Spinal cord (tissue), 10 donors: ENCODE data around the gene PARD3. TPM values are rescaled to one million over a fixed set of nuclear protein-coding genes. Genes with fewer than 3 reads are reported as not detected.

Source experiments
- DNase-seq, 6 donors: peaks; one replicate each; pipeline versions ENCODE4 v3.0.0 to v3.0.0-alpha.2; 2013 to 2015; ENCODE audit warnings: low spot score in 6 of 6, low read depth in 4 of 6
- H3K27ac ChIP-seq: one replicate; pipeline ENCODE4 v1.5.1; 2013; ENCODE audit warnings: low read depth, low read length, control low read depth
- H3K27me3 ChIP-seq: one replicate; pipeline ENCODE4 v1.6.1; 2013; ENCODE audit warnings: low read length; ENCODE audit not compliant: control insufficient read depth, insufficient read depth
- H3K36me3 ChIP-seq: one replicate; pipeline ENCODE4 v1.6.1; 2013; ENCODE audit warnings: low read length; ENCODE audit not compliant: control insufficient read depth, insufficient read depth
- H3K4me1 ChIP-seq: one replicate; pipeline ENCODE4 v1.6.1; 2013; ENCODE audit warnings: low read length; ENCODE audit not compliant: control insufficient read depth, insufficient read depth
- H3K4me3 ChIP-seq: one replicate; pipeline ENCODE4 v1.5.1; 2013; ENCODE audit warnings: low read depth, low read length, control low read depth
- H3K9me3 ChIP-seq: one replicate; pipeline ENCODE4 v1.6.1; 2013; ENCODE audit warnings: low read length; ENCODE audit not compliant: control insufficient read depth, insufficient read depth
- WGBS: methylation state at CpG from one replicate; pipeline ENCODE4 v1.1.5; 2013; ENCODE audit warnings: missing lambda C conversion rate; ENCODE audit not compliant: insufficient coverage; 5-methylcytosine and 5-hydroxymethylcytosine counted together
- polyA plus RNA-seq, 2 donors: library from polyadenylated mRNA; unstranded; fragments of 120-200 nt; gene quantifications; one replicate each; pipeline ENCODE4 v1.2.1, GENCODE V29; 2013; ENCODE audit not compliant: insufficient read length in 2 of 2
- total RNA-seq, 2 donors: library from RNA; depleted of rRNA in 1 of 2; stranded (reverse); fragments of 120-200 nt in 1 of 2; fragments of >200 nt in 1 of 2; gene quantifications; one replicate each; pipeline versions ENCODE4 v1.2.3 to v1.2.4, GENCODE V29; 2013 to 2014
- donor health status: healthy.

Gene PARD3
- total and polyA plus RNA-seq, 4 donors: 29.5 to 94.3 (median 47.1) TPM

GRCh38 chr10:34297541-34298345, 517.4 kb downstream of the PARD3 start:
- WGBS: 33% methylated on average over 3 of the region's 6 CpGs
- no peak overlapping the region for H3K27ac ChIP-seq

GRCh38 chr10:34295142-34295548, 520.0 kb downstream of the PARD3 start:
- DNase-seq: peak in 1 of 6 donors; percentile 13
- Histone ChIP-seq H3K4me3 (no peak overlapping the region), H3K27ac (no peak overlapping the region), H3K4me1 (no peaks in the 10 kb centered on the region), H3K36me3 (no peaks in the 10 kb centered on the region), H3K9me3 (no peaks in the 10 kb centered on the region), H3K27me3 (no peaks in the 10 kb centered on the region)
- WGBS: 74% methylated on average over 4 of the region's 6 CpGs

More at GRCh38 chr10:34297541-34298345, 517.4 kb downstream of the PARD3 start:
- Histone ChIP-seq H3K9me3 (no peaks in the 10 kb centered on the region), H3K27me3 (no peaks in the 10 kb centered on the region), H3K4me3 (no peak overlapping the region), H3K4me1 (no peaks in the 10 kb centered on the region), H3K36me3 (no peaks in the 10 kb centered on the region)
- peak in 1 of 6 donors; percentile 43 for DNase-seq

GRCh38 chr10:34294137-34294536, 521.0 kb downstream of the PARD3 start:
- no peaks in the 10 kb centered on the region for H3K9me3 ChIP-seq
- H3K4me3 ChIP-seq: no peak overlapping the region
- H3K27ac ChIP-seq: no peak overlapping the region
- no CpG with 5 or more reads among the region's 5 CpGs for WGBS
- no peak for DNase-seq
- H3K27me3 ChIP-seq: no peaks in the 10 kb centered on the region
- no peaks in the 10 kb centered on the region for H3K36me3 ChIP-seq
- no peaks in the 10 kb centered on the region for H3K4me1 ChIP-seq

- Histone ChIP-seq H3K4me1 (no peaks in the 10 kb centered on the region), H3K9me3 (no peaks in the 10 kb centered on the region), H3K27ac (no peak overlapping the region), H3K4me3 (no peak overlapping the region), H3K36me3 (no peaks in the 10 kb centered on the region), H3K27me3 (no peaks in the 10 kb centered on the region)
- WGBS: no CpG with 5 or more reads among the region's 2 CpGs
- DNase-seq: no peak
Observed at GRCh38 chr10:34292675-34293074, 522.4 kb downstream of the PARD3 start.

GRCh38 chr10:34292194-34292565, 522.9 kb downstream of the PARD3 start:
- Histone ChIP-seq H3K27ac (no peak overlapping the region), H3K4me3 (no peak overlapping the region), H3K4me1 (no peaks in the 10 kb centered on the region), H3K36me3 (no peaks in the 10 kb centered on the region), H3K9me3 (no peaks in the 10 kb centered on the region), H3K27me3 (no peaks in the 10 kb centered on the region)
- DNase-seq: no peak
- WGBS: 86% methylated on average over 3 of the region's 4 CpGs

- no peak overlapping the region for H3K27ac ChIP-seq
- no peaks in the 10 kb centered on the region for H3K9me3 ChIP-seq
- H3K4me1 ChIP-seq: no peaks in the 10 kb centered on the region
- peak in 1 of 6 donors; percentile 65 for DNase-seq
- no peak overlapping the region for H3K4me3 ChIP-seq
- H3K36me3 ChIP-seq: no peaks in the 10 kb centered on the region
- no peaks in the 10 kb centered on the region for H3K27me3 ChIP-seq
- 96% methylated on average over 5 of the region's 6 CpGs for WGBS
Observed at GRCh38 chr10:34291466-34292193, 523.5 kb downstream of the PARD3 start.

- no peak overlapping the region for H3K27ac ChIP-seq
Observed at GRCh38 chr10:34290412-34291081, 524.5 kb downstream of the PARD3 start.

GRCh38 chr10:34288634-34289033, 526.5 kb downstream of the PARD3 start:
- H3K4me1 ChIP-seq: no peaks in the 10 kb centered on the region
- H3K27me3 ChIP-seq: no peaks in the 10 kb centered on the region
- no peaks in the 10 kb centered on the region for H3K9me3 ChIP-seq
- no peak for DNase-seq
- H3K4me3 ChIP-seq: no peak overlapping the region
- WGBS: 94% methylated on average over 2 of the region's 3 CpGs
- H3K36me3 ChIP-seq: no peaks in the 10 kb centered on the region
- no peak overlapping the region for H3K27ac ChIP-seq

More at GRCh38 chr10:34290412-34291081, 524.5 kb downstream of the PARD3 start:
- Histone ChIP-seq H3K27me3 (no peaks in the 10 kb centered on the region), H3K36me3 (no peaks in the 10 kb centered on the region), H3K4me1 (no peaks in the 10 kb centered on the region), H3K9me3 (no peaks in the 10 kb centered on the region), H3K4me3 (no peak overlapping the region)
- DNase-seq: no peak
- WGBS: 100% methylated on average over 1 of the region's 2 CpGs

- 82% methylated on average over 2 of the region's 3 CpGs for WGBS
- DNase-seq: no peak
Observed at GRCh38 chr10:34286136-34286739, 528.9 kb downstream of the PARD3 start.

More at GRCh38 chr10:34286136-34286739, 528.9 kb downstream of the PARD3 start:
- Histone ChIP-seq H3K27me3 (no peaks in the 10 kb centered on the region), H3K4me1 (no peaks in the 10 kb centered on the region), H3K4me3 (no peak overlapping the region), H3K36me3 (no peaks in the 10 kb centered on the region), H3K9me3 (no peaks in the 10 kb centered on the region), H3K27ac (no peak overlapping the region)
